CD8-positive, alpha-beta memory T cell (primary cell): ENCODE measurements around the gene ZNF319. TPM values are rescaled to one million over a fixed set of nuclear protein-coding genes. Genes with fewer than 3 reads are reported as not detected.
"Not testable (repeated sequence)": the region's sequence is repeated elsewhere in the genome, so short reads cannot be mapped to it uniquely, and the experiment has no call there.

ENCODE experiments used
- CTCF ChIA-PET: fragments of 350-600 bp; sonication (Branson Sonifier 250); formaldehyde crosslinking; loops from one replicate; lab custom pipeline; 2021; ENCODE audit warnings: antibody characterized with exemption; lab: Charles Lee
- POLR2A ChIA-PET: fragments of 350-600 bp; sonication (Branson Sonifier 250); formaldehyde crosslinking; loops from one replicate; lab custom pipeline; 2021; ENCODE audit warnings: antibody characterized with exemption; lab: Charles Lee
- DNase-seq, 5 donors: peaks; one replicate each; pipeline versions ENCODE4 v3.0.0 to v3.0.0-alpha.2; 2020 to 2022; ENCODE audit warnings: mixed read lengths in 1 of 5
- H3K27ac ChIP-seq: one replicate; pipeline ENCODE4 v1.7.0; 2013; ENCODE audit warnings: low read depth, mild to moderate bottlenecking, low read length, moderate library complexity
- H3K27me3 ChIP-seq: 2 replicates; pipeline ENCODE4 v1.7.0; 2013; ENCODE audit warnings: low read length, mild to moderate bottlenecking; ENCODE audit not compliant: insufficient read depth, poor library complexity, severe bottlenecking
- H3K36me3 ChIP-seq: 2 replicates; pipeline ENCODE4 v1.7.0; 2013; ENCODE audit warnings: mild to moderate bottlenecking, low read length, moderate library complexity; ENCODE audit not compliant: insufficient read depth
- H3K4me1 ChIP-seq: 2 replicates; pipeline ENCODE4 v1.7.0; 2013; ENCODE audit warnings: mild to moderate bottlenecking, low read length, moderate library complexity; ENCODE audit not compliant: insufficient read depth
- H3K4me3 ChIP-seq: 2 replicates; pipeline ENCODE4 v1.7.0; 2013; ENCODE audit warnings: mild to moderate bottlenecking, low read length
- H3K9me3 ChIP-seq: 2 replicates; pipeline ENCODE4 v1.7.0; 2013; ENCODE audit warnings: mild to moderate bottlenecking, low read length
- H3K27ac Mint-ChIP-seq, 8 donors: one replicate each; pipeline ENCODE4 v1.8.0; 2020 to 2021; ENCODE audit warnings: mixed read lengths in 8 of 8, mild to moderate bottlenecking in 6 of 8, inconsistent platforms in 3 of 8, moderate library complexity in 3 of 8
- H3K27me3 Mint-ChIP-seq, 2 donors: one replicate each; pipeline ENCODE4 v1.8.0; 2020 to 2021; ENCODE audit warnings: mixed read lengths in 2 of 2, mild to moderate bottlenecking in 1 of 2, moderate library complexity in 1 of 2
- H3K36me3 Mint-ChIP-seq, 3 donors: one replicate each; pipeline ENCODE4 v1.8.0; 2020 to 2021; ENCODE audit warnings: mixed read lengths in 3 of 3, inconsistent platforms in 1 of 3, mild to moderate bottlenecking in 1 of 3
- H3K4me1 Mint-ChIP-seq, 3 donors: one replicate each; pipeline ENCODE4 v1.8.0; 2020 to 2021; ENCODE audit warnings: mixed read lengths in 3 of 3, inconsistent platforms in 1 of 3, mild to moderate bottlenecking in 1 of 3
- H3K4me3 Mint-ChIP-seq, 7 donors: one replicate each; pipeline ENCODE4 v1.8.0; 2020 to 2021; ENCODE audit warnings: mixed read lengths in 7 of 7, mild to moderate bottlenecking in 6 of 7, moderate library complexity in 4 of 7, inconsistent platforms in 2 of 7
- H3K9me3 Mint-ChIP-seq, 5 donors: one replicate each; pipeline ENCODE4 v1.8.0; 2020 to 2022; ENCODE audit warnings: mixed read lengths in 5 of 5, mild to moderate bottlenecking in 3 of 5, moderate library complexity in 2 of 5, inconsistent platforms in 1 of 5
- polyA plus RNA-seq: library from polyadenylated mRNA; unstranded; fragments of 300-500 nt; fragmentation: Illumina TruSeq; gene quantifications from one replicate; pipeline ENCODE4 v1.2.3, GENCODE V29; 2021
- total RNA-seq, 2 experiments: library from RNA; stranded (reverse); gene quantifications; one replicate each; pipeline ENCODE4 v1.2.3, GENCODE V29; 2021

The ZNF319 gene
- total and polyA plus RNA-seq, 3 experiments from 2014 or later = 11.9 to 18.5 (median 12.8) TPM

DNA sequence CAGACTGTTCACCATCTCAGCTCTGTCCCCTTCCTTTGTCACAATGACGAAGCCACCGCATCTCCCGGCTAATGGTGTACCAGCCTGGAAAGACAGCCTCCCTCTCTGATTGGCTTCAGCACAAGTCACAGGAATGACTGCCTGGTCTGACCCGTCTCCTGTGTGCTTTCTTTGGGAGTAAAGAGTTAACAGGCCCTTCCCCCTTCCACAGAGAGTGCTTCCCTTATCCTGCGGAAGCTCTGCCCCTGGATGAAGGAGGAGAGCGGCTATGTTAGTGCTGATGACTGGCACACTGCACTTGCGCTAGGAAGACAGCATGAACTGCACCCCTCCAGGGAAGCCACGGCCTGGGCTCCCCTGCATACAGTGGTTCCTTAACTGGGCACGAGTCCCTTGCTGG lies 12.0 kb upstream of the ZNF319 start:
- H3K36me3 ChIP-seq = peaks cover 34% of the 10 kb centered on the region
- no peak overlapping the region for H3K27ac Mint-ChIP-seq
- H3K9me3 ChIP-seq = no peaks in the 10 kb centered on the region
- POLR2A ChIA-PET = no interaction called here
- peak in 1 of 5 donors; percentile 18 for DNase-seq
- no peak overlapping the region for H3K4me3 Mint-ChIP-seq
- no peaks in the 10 kb centered on the region for H3K9me3 Mint-ChIP-seq
- H3K4me3 ChIP-seq = no peak overlapping the region
- H3K4me1 Mint-ChIP-seq = peaks cover 3 to 4% (median 3%) of the 10 kb centered on the region in 3 donors
- no peaks in the 10 kb centered on the region for H3K4me1 ChIP-seq
- CTCF ChIA-PET = interaction anchor here (1.2 kb wide), 1 partner anchor 11 kb away, joined by 3 read pairs; no protein-coding TSS in a partner anchor
- no peaks in the 10 kb centered on the region for H3K27me3 Mint-ChIP-seq
- H3K36me3 Mint-ChIP-seq = peaks cover 0 to 56% (median 11%) of the 10 kb centered on the region in 3 donors
- H3K27ac ChIP-seq = no peak overlapping the region
- H3K27me3 ChIP-seq = no peaks in the 10 kb centered on the region

- Histone ChIP-seq H3K9me3 (no peaks in the 10 kb centered on the region), H3K27ac (no peak overlapping the region), H3K27me3 (no peaks in the 10 kb centered on the region), H3K4me1 (no peaks in the 10 kb centered on the region), H3K4me3 (no peak overlapping the region), H3K36me3 (peaks cover 34% of the 10 kb centered on the region)
- Mint-ChIP-seq H3K4me3 (no peak overlapping the region), H3K27me3 (no peaks in the 10 kb centered on the region), H3K9me3 (no peaks in the 10 kb centered on the region), H3K27ac (no peak overlapping the region), H3K36me3 (peaks cover 6 to 62% (median 17%) of the 10 kb centered on the region in 3 donors), H3K4me1 (peaks cover 6 to 9% (median 9%) of the 10 kb centered on the region in 3 donors)
- DNase-seq = peak in 1 of 5 donors; percentile 6
- ChIA-PET CTCF (no interaction called here), POLR2A (no interaction called here)
Measured at GRCh38 chr16:58011652-58012051, 11.2 kb upstream of the ZNF319 start.

- Histone ChIP-seq H3K36me3 (peaks cover 34% of the 10 kb centered on the region), H3K9me3 (no peaks in the 10 kb centered on the region), H3K27ac (no peak overlapping the region), H3K4me3 (no peak overlapping the region), H3K4me1 (no peaks in the 10 kb centered on the region), H3K27me3 (no peaks in the 10 kb centered on the region)
- Mint-ChIP-seq H3K4me1 (peaks cover 6 to 10% (median 9%) of the 10 kb centered on the region in 3 donors), H3K27ac (peak overlapping the region in 1 of 8 donors; percentile 32), H3K27me3 (no peaks in the 10 kb centered on the region), H3K9me3 (no peaks in the 10 kb centered on the region), H3K36me3 (peaks cover 9 to 65% (median 18%) of the 10 kb centered on the region in 3 donors), H3K4me3 (no peak overlapping the region)
- POLR2A ChIA-PET = no interaction called here
- CTCF ChIA-PET = interaction anchor here (1.5 kb wide), 1 partner anchor 112 kb away, joined by 4 read pairs; no protein-coding TSS in a partner anchor
- no peak for DNase-seq
Measured at GRCh38 chr16:58010886-58011285, 10.4 kb upstream of the ZNF319 start.

DNA sequence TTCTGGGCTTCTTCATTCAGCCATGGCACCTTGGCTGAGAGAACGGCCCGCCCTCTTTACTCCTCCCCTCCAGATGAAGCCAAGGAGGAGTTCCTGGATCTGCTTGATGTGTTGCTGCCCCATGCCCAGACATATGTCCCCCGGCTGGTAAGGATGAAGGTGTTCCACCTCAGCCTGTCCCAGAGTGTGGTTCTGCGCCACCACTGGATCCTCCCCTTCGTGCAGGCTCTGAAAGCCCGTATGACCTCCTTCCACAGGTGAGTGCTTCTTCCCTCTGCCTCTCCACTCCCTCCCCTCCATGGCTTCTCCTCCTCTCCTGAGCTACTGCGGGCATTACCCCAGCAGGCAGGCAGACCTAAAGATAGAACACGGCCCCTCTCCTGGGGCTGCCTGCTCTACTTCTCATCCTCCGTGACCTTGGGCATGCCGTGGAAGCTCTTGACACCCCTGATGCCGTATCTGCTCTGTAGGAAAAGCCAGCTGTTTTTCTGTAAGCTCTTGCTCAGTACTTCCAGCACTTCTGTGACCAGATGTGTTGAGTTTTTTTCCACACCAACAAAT lies 9.5 kb upstream of the ZNF319 start:
- ChIA-PET POLR2A (no interaction called here), CTCF (interaction anchor here (1.5 kb wide), 1 partner anchor 111 kb away, joined by 4 read pairs; no protein-coding TSS in a partner anchor)
- Mint-ChIP-seq H3K4me1 (peaks cover 6 to 14% (median 12%) of the 10 kb centered on the region in 3 donors), H3K27me3 (no peaks in the 10 kb centered on the region), H3K4me3 (no peak overlapping the region), H3K27ac (peak overlapping the region in 2 of 8 donors; percentile 17 to 84), H3K9me3 (no peaks in the 10 kb centered on the region), H3K36me3 (peaks cover 11 to 72% (median 18%) of the 10 kb centered on the region in 3 donors)
- no peaks in the 10 kb centered on the region for H3K4me1 ChIP-seq
- no peaks in the 10 kb centered on the region for H3K27me3 ChIP-seq
- peak in 1 of 5 donors; percentile 20 for DNase-seq
- no peak overlapping the region for H3K27ac ChIP-seq
- peaks cover 34% of the 10 kb centered on the region for H3K36me3 ChIP-seq
- H3K4me3 ChIP-seq = no peak overlapping the region
- no peaks in the 10 kb centered on the region for H3K9me3 ChIP-seq

DNA sequence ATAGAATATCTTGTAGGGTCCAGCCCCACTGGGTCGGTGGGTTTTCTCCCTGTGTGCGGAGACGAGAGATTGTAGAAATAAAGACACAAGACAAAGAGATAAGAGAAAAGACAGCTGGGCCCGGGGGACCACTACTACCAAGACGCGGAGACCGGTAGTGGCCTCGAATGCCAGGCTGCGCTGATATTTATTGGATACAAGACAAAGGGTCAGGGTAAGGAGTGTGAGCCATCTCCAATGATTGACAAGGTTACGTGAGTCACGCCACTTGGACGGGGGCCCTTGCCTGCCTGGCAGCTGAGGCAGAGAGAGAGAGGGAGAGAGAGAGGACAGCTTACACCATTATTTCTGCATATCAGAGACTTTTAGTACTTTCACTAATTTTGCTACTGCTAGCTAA lies 4.3 kb upstream of the ZNF319 start:
- H3K4me3 ChIP-seq, H3K27me3 ChIP-seq, H3K4me1 ChIP-seq, H3K9me3 Mint-ChIP-seq, H3K36me3 ChIP-seq, H3K4me3 Mint-ChIP-seq, H3K9me3 ChIP-seq, H3K27ac ChIP-seq, H3K27me3 Mint-ChIP-seq, POLR2A ChIA-PET: not testable (repeated sequence)
- peaks cover 36 to 53% (median 41%) of the 10 kb centered on the region in 3 donors for H3K4me1 Mint-ChIP-seq
- H3K36me3 Mint-ChIP-seq = peaks cover 11 to 58% (median 12%) of the 10 kb centered on the region in 3 donors
- peak in 1 of 5 donors; percentile 28 for DNase-seq
- CTCF ChIA-PET = interaction anchor here (0.8 to 1.0 kb wide), 3 partner anchors 48 to 105 kb away, joined by 3 to 4 read pairs (median 3); no protein-coding TSS in a partner anchor
- peak overlapping the region in 1 of 8 donors; percentile 64 for H3K27ac Mint-ChIP-seq

GRCh38 chr16:58002936-58003335 lies 2.5 kb upstream of the ZNF319 start:
- Histone ChIP-seq H3K27me3 (no peaks in the 10 kb centered on the region), H3K4me3 (no peak overlapping the region), H3K9me3 (no peaks in the 10 kb centered on the region), H3K27ac (no peak overlapping the region), H3K36me3 (no peaks in the 10 kb centered on the region), H3K4me1 (peaks cover 22% of the 10 kb centered on the region)
- DNase-seq = peak in 1 of 5 donors; percentile 34
- CTCF ChIA-PET = no interaction called here
- peak overlapping the region in 2 of 8 donors; percentile 51 to 96 for H3K27ac Mint-ChIP-seq
- POLR2A ChIA-PET = no interaction called here
- H3K36me3 Mint-ChIP-seq = peaks cover 11 to 55% (median 11%) of the 10 kb centered on the region in 3 donors
- no peaks in the 10 kb centered on the region for H3K27me3 Mint-ChIP-seq
- no peaks in the 10 kb centered on the region for H3K9me3 Mint-ChIP-seq
- peaks cover 51 to 69% (median 57%) of the 10 kb centered on the region in 3 donors for H3K4me1 Mint-ChIP-seq
- H3K4me3 Mint-ChIP-seq = peak overlapping the region in 5 of 7 donors; percentile 25 to 93 (median 66)

DNA sequence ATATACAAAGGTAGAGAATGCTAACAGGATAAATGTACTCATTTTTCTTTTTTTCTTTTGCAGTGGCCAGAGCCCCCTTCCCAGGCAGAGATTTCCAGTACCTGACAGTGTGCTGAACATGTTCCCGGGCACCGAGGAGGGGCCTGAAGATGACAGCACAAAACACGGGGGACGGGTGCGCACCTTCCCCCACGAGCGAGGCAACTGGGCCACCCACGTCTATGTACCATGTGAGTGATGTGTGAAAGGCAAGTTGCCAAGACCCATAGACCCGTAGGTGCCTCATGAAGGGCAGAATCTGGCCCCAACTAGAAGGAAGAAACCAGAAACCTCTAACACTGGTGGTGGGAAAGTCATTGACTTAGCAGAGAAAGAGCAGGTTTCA lies 1.9 kb upstream of the ZNF319 start:
- Histone ChIP-seq H3K27me3 (no peaks in the 10 kb centered on the region), H3K27ac (no peak overlapping the region), H3K9me3 (no peaks in the 10 kb centered on the region), H3K4me3 (no peak overlapping the region), H3K4me1 (peaks cover 27% of the 10 kb centered on the region), H3K36me3 (peaks cover 2% of the 10 kb centered on the region)
- Mint-ChIP-seq H3K36me3 (peaks cover 11 to 59% (median 11%) of the 10 kb centered on the region in 3 donors), H3K4me1 (peaks cover 55 to 73% (median 62%) of the 10 kb centered on the region in 3 donors), H3K27ac (peak overlapping the region in 5 of 8 donors; percentile 9 to 96 (median 88)), H3K4me3 (peak overlapping the region in 6 of 7 donors; percentile 41 to 93 (median 78)), H3K27me3 (no peaks in the 10 kb centered on the region), H3K9me3 (no peaks in the 10 kb centered on the region)
- peak in 1 of 5 donors; percentile 35 for DNase-seq
- POLR2A ChIA-PET = no interaction called here
- CTCF ChIA-PET = interaction anchor here (1.8 to 4.7 kb wide), 4 partner anchors 11 to 426 kb away, joined by 8 to 38 read pairs (median 23); no protein-coding TSS in a partner anchor
